ENCODE results near the gene HIVEP3. TPM values are rescaled to one million over a fixed set of nuclear protein-coding genes. Genes with fewer than 3 reads are reported as not detected.

The HIVEP3 gene
- total RNA-seq, 1 experiment from 2014 or later: 11.0 TPM

- H3K36me3 ChIP-seq (ENCODE audit: low read depth): no peaks in the 10 kb centered on the region
- TF ChIP-seq CTCF (conservative IDR thresholded peaks at IDR 0.05): no peak
- no peak for TF ChIP-seq EZH2 (IDR thresholded peaks at IDR 0.05; ENCODE audit: low read depth)
- no peaks in the 10 kb centered on the region for H3K4me1 ChIP-seq (replicated peaks; ENCODE audit: insufficient read depth)
- no peak overlapping the region for H3K4me2 ChIP-seq
- no peaks in the 10 kb centered on the region for H3F3A ChIP-seq (ENCODE audit: insufficient read depth, low read depth)
- no peaks in the 10 kb centered on the region for H3K79me2 ChIP-seq (ENCODE audit: low read depth)
- intact Hi-C loops (cut with micrococcal nuclease; ENCODE audit: unreplicated experiment): no loop called here
- no peaks in the 10 kb centered on the region for H3K27me3 ChIP-seq (ENCODE audit: insufficient read depth, low read depth)
- no peak overlapping the region for H3K4me3 ChIP-seq
- POLR2A ChIA-PET (ENCODE audit: unreplicated experiment): no interaction called here
- no peak overlapping the region for H3K27ac ChIP-seq
- no peaks in the 10 kb centered on the region for H3K9me2 ChIP-seq (ENCODE audit: insufficient read depth)
- no peaks in the 10 kb centered on the region for H3K9me3 ChIP-seq (ENCODE audit: insufficient read depth, low read depth)
- DNase-seq: no peak
- CTCF ChIA-PET: no interaction called here
- no TSS peak for BruUV-seq (replicated peaks)
- H2AFZ ChIP-seq: no peak overlapping the region
- no peaks in the 10 kb centered on the region for H4K20me1 ChIP-seq (ENCODE audit: insufficient read depth)
Measured at GRCh38 chr1:41641941-41642527, 276.7 kb downstream of the HIVEP3 start.

- Histone ChIP-seq H3F3A (ENCODE audit: insufficient read depth, low read depth) (no peaks in the 10 kb centered on the region), H3K79me2 (ENCODE audit: low read depth) (no peaks in the 10 kb centered on the region), H3K36me3 (ENCODE audit: low read depth) (no peaks in the 10 kb centered on the region), H3K4me3 (no peak overlapping the region), H3K4me2 (no peak overlapping the region), H2AFZ (no peak overlapping the region), H3K27ac (no peak overlapping the region), H3K27me3 (ENCODE audit: insufficient read depth, low read depth) (no peaks in the 10 kb centered on the region), H3K4me1 (replicated peaks; ENCODE audit: insufficient read depth) (no peaks in the 10 kb centered on the region), H3K9me2 (ENCODE audit: insufficient read depth) (no peaks in the 10 kb centered on the region), H4K20me1 (ENCODE audit: insufficient read depth) (no peaks in the 10 kb centered on the region), H3K9me3 (ENCODE audit: insufficient read depth, low read depth) (no peaks in the 10 kb centered on the region)
- ChIA-PET POLR2A (ENCODE audit: unreplicated experiment) (no interaction called here), CTCF (no interaction called here)
- intact Hi-C loops (cut with micrococcal nuclease; ENCODE audit: unreplicated experiment): no loop called here
- no TSS peak for BruUV-seq (replicated peaks)
- no peak for TF ChIP-seq CTCF (conservative IDR thresholded peaks at IDR 0.05)
- TF ChIP-seq EZH2 (IDR thresholded peaks at IDR 0.05; ENCODE audit: low read depth): no peak
- DNase-seq: no peak
Measured at GRCh38 chr1:41641475-41641814, 277.3 kb downstream of the HIVEP3 start.

- POLR2A ChIA-PET (ENCODE audit: unreplicated experiment): interaction anchor here (0.6 kb wide), 1 partner anchor 15 kb away, joined by 4 read pairs; no protein-coding TSS in a partner anchor
- Histone ChIP-seq H3K27me3 (ENCODE audit: insufficient read depth, low read depth) (no peaks in the 10 kb centered on the region), H3K4me3 (no peak overlapping the region), H3K9me2 (ENCODE audit: insufficient read depth) (no peaks in the 10 kb centered on the region), H4K20me1 (ENCODE audit: insufficient read depth) (no peaks in the 10 kb centered on the region), H3K4me1 (replicated peaks; ENCODE audit: insufficient read depth) (no peaks in the 10 kb centered on the region), H2AFZ (no peak overlapping the region), H3K9me3 (ENCODE audit: insufficient read depth, low read depth) (no peaks in the 10 kb centered on the region), H3K4me2 (no peak overlapping the region), H3K27ac (no peak overlapping the region), H3K79me2 (ENCODE audit: low read depth) (no peaks in the 10 kb centered on the region), H3F3A (ENCODE audit: insufficient read depth, low read depth) (no peaks in the 10 kb centered on the region), H3K36me3 (ENCODE audit: low read depth) (no peaks in the 10 kb centered on the region)
- intact Hi-C loops (cut with micrococcal nuclease; ENCODE audit: unreplicated experiment): no loop called here
- TF ChIP-seq EZH2 (IDR thresholded peaks at IDR 0.05; ENCODE audit: low read depth): no peak
- no peak for TF ChIP-seq CTCF (conservative IDR thresholded peaks at IDR 0.05)
- no peak for DNase-seq
- no TSS peak for BruUV-seq (replicated peaks)
- CTCF ChIA-PET: no interaction called here
Measured at GRCh38 chr1:41640756-41641474, 277.8 kb downstream of the HIVEP3 start.
